Upper lobe of left lung (tissue), 4 donors: Measurements from ENCODE around the gene HPS3.

ENCODE experiments used
- EP300 ChIP-seq, 4 donors: sonication (generic); formaldehyde crosslinking; IDR thresholded peaks; one replicate each; pipeline ENCODE4 v1.5.1; 2017; ENCODE audit warnings: antibody characterized with exemption in 4 of 4, control low read depth in 2 of 4
- POLR2AphosphoS5 ChIP-seq, 2 donors: sonication (generic); formaldehyde crosslinking; IDR thresholded peaks; one replicate each; pipeline ENCODE4 v1.5.1; 2017; ENCODE audit warnings: antibody characterized with exemption in 2 of 2

- TF ChIP-seq POLR2AphosphoS5 (IDR thresholded peaks at IDR 0.05) (no peak), EP300 (IDR thresholded peaks at IDR 0.05) (no peak)
Observed at GRCh38 chr3:149195221-149195620, 65.8 kb downstream of the HPS3 start.
